Right lobe of liver (tissue), 6 donors: ENCODE results near the gene PROSER2. TPM values are rescaled to one million over a fixed set of nuclear protein-coding genes. Genes with fewer than 3 reads are reported as not detected.

Source experiments
- ATAC-seq, 4 donors: fragments of 200-7000 bp; cut with Tn5 transposase; one replicate each; pipeline ENCODE4 v1.9.1; 2020; ENCODE audit warnings: mild to moderate bottlenecking in 4 of 4, moderate library complexity in 4 of 4
- DNase-seq, 3 donors: peaks; one replicate each; pipeline ENCODE4 v3.0.0-alpha.2; 2020
- H3K27ac ChIP-seq, 3 donors: fragments of 200-600 bp; one replicate each; pipeline ENCODE4 v1.8.0; 2022
- H3K27me3 ChIP-seq, 2 donors: fragments of 200-600 bp; one replicate each; pipeline ENCODE4 v1.8.0; 2022
- H3K36me3 ChIP-seq, 4 donors: fragments of 200-600 bp; sonication (generic) in 1 of 4; one replicate each; pipeline versions ENCODE4 v1.5.1 to v1.8.0; 2017 to 2022; ENCODE audit warnings: control low read depth in 1 of 4
- H3K4me1 ChIP-seq, 4 donors: fragments of 200-600 bp; sonication (generic) in 1 of 4; one replicate each; pipeline versions ENCODE4 v1.5.1 to v1.8.0; 2017 to 2022; ENCODE audit warnings: control low read depth in 1 of 4
- H3K4me3 ChIP-seq, 3 donors: fragments of 200-600 bp; one replicate each; pipeline ENCODE4 v1.8.0; 2022
- H3K9me3 ChIP-seq, 4 donors: fragments of 200-600 bp; sonication (generic) in 1 of 4; one replicate each; pipeline versions ENCODE4 v1.5.1 to v1.8.0; 2017 to 2022; ENCODE audit warnings: control low read depth in 1 of 4
- CTCF ChIP-seq, 4 donors: fragments of 200-600 bp in 3 of 4; fragments of 450-650 bp in 1 of 4; IDR thresholded peaks; one replicate each; pipeline versions ENCODE4 v1.5.1 to v1.8.0; 2016 to 2022; ENCODE audit warnings: antibody characterized with exemption in 4 of 4, mild to moderate bottlenecking in 2 of 4
- POLR2A ChIP-seq: fragments of 450-650 bp; IDR thresholded peaks from one replicate; pipeline ENCODE4 v1.6.1; 2017; ENCODE audit warnings: antibody characterized with exemption, mild to moderate bottlenecking
- WGBS: methylation state at CpG from one replicate; pipeline ENCODE4 v1.1.6; 2018; ENCODE audit warnings: low coverage, low lambda C conversion rate; ENCODE audit not compliant: insufficient coverage; ENCODE audit errors: missing lambda C conversion rate; 5-methylcytosine and 5-hydroxymethylcytosine counted together
- intact Hi-C, 2 donors: fragments of 100-400 bp; cut with DNase I; formaldehyde crosslinking; loops; one replicate each; pipeline versions ENCODE4 v1.11.2 to v1.14.1; 2022
- total RNA-seq, 6 experiments: library from RNA; depleted of rRNA in 2 of 6; stranded (reverse); fragments of >200 nt in 2 of 6; fragmentation: NEBNext Ultra II Directional in 3 of 6; extraction: Animal tissue kit (Norgen Biotek cat#: 25700) in 3 of 6; gene quantifications; one replicate each; pipeline versions ENCODE4 v1.1.0 to v1.2.4, GENCODE V29; 2016 to 2023
- donor health status: DM: no; HTN: yes; CAD: no.
- donor health status: DM: no; HTN: no; CAD: no.
- donor health status: DM: no; HTN: no; CAD: no.
- donor health status: DM: no; HTN: yes; CAD: no.
- donor health status: DM: no; HTN: yes; CAD: no.

Gene PROSER2
- total RNA-seq, 6 experiments from 2014 or later, result 24.5 to 65.9 (median 26.8) TPM

GRCh38 chr10:11825796-11826414 is 2.7 kb downstream of the PROSER2 start:
- Histone ChIP-seq H3K27me3 (no peaks in the 10 kb centered on the region), H3K4me3 (peak overlapping the region; percentile 82 to 84 (median 83)), H3K27ac (peak overlapping the region; percentile 95 to 97 (median 96)), H3K9me3 (no peaks in the 10 kb centered on the region), H3K36me3 (no peaks in the 10 kb centered on the region), H3K4me1 (peaks cover 0 to 50% (median 12%) of the 10 kb centered on the region in 4 donors)
- ATAC-seq (peak; percentile 16 to 43 (median 24)), DNase-seq (no peak)
- intact Hi-C loops, result no loop called here
- no peak for TF ChIP-seq CTCF (IDR thresholded peaks at IDR 0.05)
- peak; percentile 46 for TF ChIP-seq POLR2A
- 37% methylated on average over 19 of the region's 19 CpGs for WGBS

DNA sequence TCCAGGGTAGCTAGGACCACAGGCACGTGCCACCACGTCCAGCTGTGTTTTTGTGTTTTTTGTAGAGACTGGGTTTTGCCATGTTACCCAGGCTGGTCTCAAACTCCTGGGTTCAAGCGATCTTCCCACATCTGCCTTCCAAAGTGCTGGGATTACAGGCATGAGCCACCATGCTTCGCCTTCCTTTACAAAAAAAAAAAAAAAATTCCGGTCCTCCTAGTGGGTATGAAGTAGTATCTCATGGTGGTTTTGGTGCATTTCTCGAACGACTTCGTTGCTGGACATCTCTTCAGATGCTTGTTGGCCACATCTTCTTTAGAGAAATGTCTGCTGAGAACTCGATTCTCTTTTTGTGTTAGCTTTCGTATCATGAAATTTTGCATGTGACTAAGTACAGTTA is 3.9 kb downstream of the PROSER2 start:
- no peak for ATAC-seq
- H3K4me1 ChIP-seq, result peaks cover 0 to 55% (median 12%) of the 10 kb centered on the region in 4 donors
- intact Hi-C loops, result no loop called here
- TF ChIP-seq CTCF (IDR thresholded peaks at IDR 0.05) (no peak), POLR2A (no peak)
- H3K36me3 ChIP-seq, result no peaks in the 10 kb centered on the region
- no peaks in the 10 kb centered on the region for H3K27me3 ChIP-seq
- 16% methylated on average over 6 of the region's 10 CpGs for WGBS
- H3K4me3 ChIP-seq, result peak overlapping the region in 2 of 3 donors; percentile 23 to 83
- no peaks in the 10 kb centered on the region for H3K9me3 ChIP-seq
- DNase-seq, result no peak
- H3K27ac ChIP-seq, result peak overlapping the region; percentile 95 to 97 (median 96)

DNA sequence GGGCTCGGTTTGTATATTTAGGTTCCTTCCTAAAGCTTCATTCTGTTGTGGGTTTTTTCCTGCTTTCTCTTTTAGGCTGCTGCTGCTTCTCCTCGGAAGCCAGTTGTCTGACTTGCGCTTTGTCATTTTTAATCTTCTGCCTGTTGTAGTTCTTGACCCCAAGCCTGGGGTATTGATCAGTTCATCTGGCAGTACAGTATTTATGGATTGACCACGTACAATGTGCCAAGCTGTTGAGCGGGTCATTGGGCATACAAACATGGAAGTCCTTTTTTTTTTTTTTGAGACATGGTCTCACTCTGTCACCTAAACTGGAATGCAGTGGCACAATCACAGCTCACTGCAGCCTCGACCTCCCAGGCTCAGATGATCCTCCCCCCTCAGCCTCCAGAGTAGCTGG is 4.3 kb downstream of the PROSER2 start:
- H3K27ac ChIP-seq, result peak overlapping the region; percentile 95 to 97 (median 96)
- WGBS, result 25% methylated on average over 5 of the region's 6 CpGs

DNA sequence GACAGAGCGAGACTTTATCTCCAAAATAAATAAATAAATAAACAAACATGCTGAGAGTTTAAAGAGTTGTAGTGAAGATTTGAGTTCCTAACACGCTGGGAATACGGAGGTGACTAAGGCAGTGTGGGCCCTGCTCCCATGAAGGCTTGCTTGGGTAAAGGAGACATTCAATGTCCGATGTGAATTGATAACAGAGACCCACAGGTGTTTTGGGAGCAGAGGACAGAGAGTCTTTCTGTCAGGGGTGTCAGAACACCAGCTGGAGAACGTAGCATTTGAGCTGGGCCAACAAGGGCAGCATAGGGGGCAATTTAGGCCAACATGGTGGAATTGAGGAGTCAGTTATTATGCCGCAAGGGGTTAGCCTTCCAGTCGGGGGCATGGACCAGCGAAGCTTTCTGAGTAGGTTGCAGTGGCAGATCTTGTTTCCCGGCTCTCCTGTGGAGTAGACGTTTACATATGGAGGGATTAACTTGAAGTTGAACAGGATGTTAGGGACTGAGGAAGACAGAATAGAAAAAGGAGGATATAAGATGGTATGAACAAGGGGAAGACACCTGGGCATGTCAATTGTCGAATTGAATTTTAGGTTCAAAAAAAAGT is 5.6 kb downstream of the PROSER2 start:
- Histone ChIP-seq H3K4me3 (no peak overlapping the region), H3K36me3 (no peaks in the 10 kb centered on the region), H3K27ac (peak overlapping the region; percentile 7 to 96 (median 95)), H3K4me1 (peaks cover 0 to 70% (median 18%) of the 10 kb centered on the region in 4 donors), H3K27me3 (no peaks in the 10 kb centered on the region), H3K9me3 (no peaks in the 10 kb centered on the region)
- ATAC-seq (no peak), DNase-seq (no peak)
- TF ChIP-seq CTCF (IDR thresholded peaks at IDR 0.05) (no peak), POLR2A (no peak)
- WGBS, result 58% methylated on average over 11 of the region's 11 CpGs
- intact Hi-C loops, result no loop called here

More for the DNA sequence above, 4.3 kb downstream of the PROSER2 start:
- intact Hi-C loops, result no loop called here
- peak in 1 of 3 donors; percentile 70 for DNase-seq
- H3K4me1 ChIP-seq, result peaks cover 0 to 59% (median 12%) of the 10 kb centered on the region in 4 donors
- peak in 3 of 4 donors; percentile 4 to 35 (median 8) for ATAC-seq
- no peaks in the 10 kb centered on the region for H3K36me3 ChIP-seq
- H3K9me3 ChIP-seq, result no peaks in the 10 kb centered on the region
- no peaks in the 10 kb centered on the region for H3K27me3 ChIP-seq
- TF ChIP-seq POLR2A (no peak), CTCF (IDR thresholded peaks at IDR 0.05) (no peak)
- H3K4me3 ChIP-seq, result peak overlapping the region in 2 of 3 donors; percentile 23 to 83
